ENCODE data around the gene ANG. TPM values are rescaled to one million over a fixed set of nuclear protein-coding genes. Genes with fewer than 3 reads are reported as not detected.

ANG gene
- total RNA-seq, 4 donors from 2014 or later: 13.7 to 30.6 (median 19.8) TPM

DNA sequence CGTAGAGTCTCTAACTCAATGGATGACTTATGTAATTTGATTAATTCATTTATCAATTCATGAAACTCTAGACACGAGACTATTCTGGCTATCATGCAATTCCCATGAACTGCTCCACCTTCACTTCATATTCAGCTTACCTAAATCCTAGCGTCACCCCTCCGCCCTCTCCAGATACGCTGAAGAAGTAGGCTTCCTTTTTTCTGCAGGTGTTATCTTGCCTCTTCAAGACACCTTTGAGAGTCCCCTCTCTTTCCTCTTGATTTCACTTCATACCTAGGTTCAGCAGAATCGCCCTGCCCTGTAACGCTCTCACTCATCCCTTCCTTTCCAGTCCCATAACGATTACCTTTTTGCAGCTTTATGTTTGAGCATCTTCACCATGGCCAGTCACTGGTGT, 8.2 kb upstream of the ANG start:
- intact Hi-C loops (cut with DNase I): loop anchor here (5.0 to 10.0 kb wide), 3 partner anchors 268 to 704 kb away; partner anchors contain the start of genes CCNB1IP1, SUPT16H and TEP1
- no peaks in the 10 kb centered on the region for H3K36me3 ChIP-seq
- WGBS: 76% methylated on average over 7 of the region's 8 CpGs
- H3K27me3 ChIP-seq: no peaks in the 10 kb centered on the region
- H3K4me3 ChIP-seq: no peak overlapping the region
- peak overlapping the region in 3 of 4 donors; percentile 99 to 100 (median 100) for H3K27ac ChIP-seq (replicated peaks in 1 of 4)
- TF ChIP-seq EP300 (IDR thresholded peaks at IDR 0.05) (no peak), POLR2AphosphoS5 (IDR thresholded peaks at IDR 0.05) (no peak), POLR2A (IDR thresholded peaks at IDR 0.05; ENCODE audit: low read depth) (no peak)
- DNase-seq (ENCODE audit: extremely low spot score): no peak
- H3K4me1 ChIP-seq: peaks cover 9 to 35% (median 25%) of the 10 kb centered on the region in 4 donors
- H3K9me3 ChIP-seq: no peaks in the 10 kb centered on the region

DNA sequence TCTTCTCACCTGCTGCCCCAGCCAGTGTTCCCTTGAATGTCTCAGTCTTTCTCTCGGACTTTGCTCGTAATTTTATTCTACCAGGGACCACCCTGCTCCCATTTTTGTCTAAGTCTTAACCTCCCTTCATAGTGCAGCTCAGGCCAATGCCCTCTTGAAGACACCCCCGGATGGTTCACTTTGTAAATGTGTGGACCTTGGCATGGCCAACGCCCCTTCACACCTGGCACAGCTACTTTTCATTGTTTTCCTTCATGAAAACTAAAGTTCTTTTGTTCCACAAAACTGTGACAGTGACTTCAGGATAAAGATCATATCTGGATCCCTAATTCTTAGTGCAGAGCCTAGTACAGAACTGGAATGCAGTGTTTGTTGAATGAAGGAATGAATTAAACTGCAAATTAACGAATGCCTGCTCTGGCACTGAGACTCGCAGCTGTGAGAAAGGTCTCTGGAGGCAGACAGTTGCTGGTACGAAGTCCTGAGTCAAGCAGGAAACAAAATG, 7.7 kb upstream of the ANG start:
- no peaks in the 10 kb centered on the region for H3K36me3 ChIP-seq
- H3K4me1 ChIP-seq: peaks cover 9 to 40% (median 31%) of the 10 kb centered on the region in 4 donors
- WGBS: 17% methylated on average over 7 of the region's 7 CpGs
- peak overlapping the region; percentile 69 to 94 (median 82) for H3K4me3 ChIP-seq
- intact Hi-C loops (cut with DNase I): loop anchor here (5.0 to 10.0 kb wide), 3 partner anchors 269 to 704 kb away; partner anchors contain the start of genes CCNB1IP1, SUPT16H and TEP1
- no peaks in the 10 kb centered on the region for H3K9me3 ChIP-seq
- H3K27ac ChIP-seq (replicated peaks in 1 of 4): peak overlapping the region; percentile 99 to 100 (median 100)
- TF ChIP-seq EP300 (IDR thresholded peaks at IDR 0.05) (no peak), POLR2A (IDR thresholded peaks at IDR 0.05; ENCODE audit: low read depth) (no peak), POLR2AphosphoS5 (IDR thresholded peaks at IDR 0.05) (no peak)
- TF ChIP-seq, protein P1, sequence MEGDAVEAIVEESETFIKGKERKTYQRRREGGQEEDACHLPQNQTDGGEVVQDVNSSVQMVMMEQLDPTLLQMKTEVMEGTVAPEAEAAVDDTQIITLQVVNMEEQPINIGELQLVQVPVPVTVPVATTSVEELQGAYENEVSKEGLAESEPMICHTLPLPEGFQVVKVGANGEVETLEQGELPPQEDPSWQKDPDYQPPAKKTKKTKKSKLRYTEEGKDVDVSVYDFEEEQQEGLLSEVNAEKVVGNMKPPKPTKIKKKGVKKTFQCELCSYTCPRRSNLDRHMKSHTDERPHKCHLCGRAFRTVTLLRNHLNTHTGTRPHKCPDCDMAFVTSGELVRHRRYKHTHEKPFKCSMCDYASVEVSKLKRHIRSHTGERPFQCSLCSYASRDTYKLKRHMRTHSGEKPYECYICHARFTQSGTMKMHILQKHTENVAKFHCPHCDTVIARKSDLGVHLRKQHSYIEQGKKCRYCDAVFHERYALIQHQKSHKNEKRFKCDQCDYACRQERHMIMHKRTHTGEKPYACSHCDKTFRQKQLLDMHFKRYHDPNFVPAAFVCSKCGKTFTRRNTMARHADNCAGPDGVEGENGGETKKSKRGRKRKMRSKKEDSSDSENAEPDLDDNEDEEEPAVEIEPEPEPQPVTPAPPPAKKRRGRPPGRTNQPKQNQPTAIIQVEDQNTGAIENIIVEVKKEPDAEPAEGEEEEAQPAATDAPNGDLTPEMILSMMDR (IDR thresholded peaks at IDR 0.05): no peak
- H3K27me3 ChIP-seq: no peaks in the 10 kb centered on the region
- no peak for DNase-seq (ENCODE audit: extremely low spot score)

DNA sequence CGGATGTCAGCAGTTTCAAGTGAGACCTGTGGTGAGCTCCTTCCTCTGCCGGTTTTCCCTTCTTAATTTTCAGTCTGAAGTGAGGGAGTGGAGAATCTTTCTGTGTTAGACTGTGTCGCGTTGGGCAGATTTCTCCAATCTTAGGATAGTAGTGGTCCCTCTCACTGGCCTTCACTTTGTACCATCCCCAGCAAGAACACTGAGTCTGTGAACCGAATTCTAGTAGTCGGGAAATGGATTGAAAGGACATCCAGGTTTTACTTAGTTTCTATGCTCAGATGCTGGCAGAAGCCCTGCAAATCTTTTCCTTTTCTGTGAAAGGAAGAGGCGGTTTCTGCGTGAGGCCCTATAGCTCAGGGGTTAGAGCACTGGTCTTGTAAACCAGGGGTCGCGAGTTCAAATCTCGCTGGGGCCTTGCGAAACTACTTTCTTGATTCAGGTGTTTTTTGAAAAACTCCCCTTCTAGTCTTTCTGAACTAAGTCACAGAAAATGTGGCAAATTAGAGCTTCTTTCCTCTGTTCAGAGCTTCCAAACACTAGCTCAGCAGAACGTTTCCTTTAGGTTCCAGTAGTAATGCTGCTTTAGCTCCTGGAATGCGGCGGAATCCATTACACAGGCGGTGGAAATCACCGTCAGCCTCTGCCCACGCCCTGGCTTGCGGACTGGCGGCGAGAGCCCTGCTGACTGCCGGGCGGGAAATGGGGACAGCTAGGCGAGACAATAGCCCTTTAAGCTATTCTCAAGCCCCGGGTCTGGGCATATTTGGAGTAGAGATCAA, 7.0 kb upstream of the ANG start:
- Histone ChIP-seq H3K27ac (replicated peaks in 1 of 4) (peak overlapping the region; percentile 99 to 100 (median 100)), H3K4me1 (peaks cover 14 to 46% (median 37%) of the 10 kb centered on the region in 4 donors), H3K9me3 (no peaks in the 10 kb centered on the region), H3K27me3 (no peaks in the 10 kb centered on the region), H3K4me3 (peak overlapping the region; percentile 69 to 94 (median 82)), H3K36me3 (no peaks in the 10 kb centered on the region)
- TF ChIP-seq, protein P1 (IDR thresholded peaks at IDR 0.05): no peak
- TF ChIP-seq EP300 (IDR thresholded peaks at IDR 0.05) (no peak), POLR2AphosphoS5 (IDR thresholded peaks at IDR 0.05) (peak in 1 of 2 donors; percentile 36)
- DNase-seq (ENCODE audit: extremely low spot score): peak; percentile 98
- 1% methylated on average over 15 of the region's 25 CpGs for WGBS
- intact Hi-C loops (cut with DNase I): loop anchor here (2.0 to 10.0 kb wide), 4 partner anchors 221 to 703 kb away; partner anchors contain the start of genes CCNB1IP1, PIP4P1, SUPT16H and TEP1

DNA sequence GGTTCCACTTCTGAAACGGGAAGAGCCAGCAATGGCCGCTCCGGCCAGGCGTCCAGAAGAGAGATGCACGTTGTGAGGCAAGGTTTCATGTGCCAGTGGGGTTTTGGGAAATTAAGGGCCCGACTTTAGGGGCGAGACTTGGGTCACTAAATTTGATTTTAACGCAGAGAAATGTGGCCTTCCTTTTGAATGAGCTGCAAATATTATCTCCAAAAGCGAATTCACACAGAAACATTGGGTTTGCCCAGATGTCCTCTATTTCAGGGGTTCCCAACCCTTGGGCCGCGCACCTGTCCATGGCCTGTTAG, 6.5 kb upstream of the ANG start:
- no peaks in the 10 kb centered on the region for H3K27me3 ChIP-seq

More for the DNA sequence above, 6.5 kb upstream of the ANG start:
- no peak for DNase-seq (ENCODE audit: extremely low spot score)
- intact Hi-C loops (cut with DNase I): loop anchor here (2.0 to 10.0 kb wide), 4 partner anchors 221 to 703 kb away; partner anchors contain the start of genes CCNB1IP1, PIP4P1, SUPT16H and TEP1
- Histone ChIP-seq H3K9me3 (no peaks in the 10 kb centered on the region), H3K4me3 (peak overlapping the region; percentile 69 to 94 (median 82)), H3K4me1 (peaks cover 15 to 51% (median 43%) of the 10 kb centered on the region in 4 donors), H3K36me3 (no peaks in the 10 kb centered on the region), H3K27ac (replicated peaks in 1 of 4) (peak overlapping the region; percentile 99 to 100 (median 100))
- TF ChIP-seq EP300 (IDR thresholded peaks at IDR 0.05) (no peak), POLR2A (IDR thresholded peaks at IDR 0.05; ENCODE audit: low read depth) (no peak), POLR2AphosphoS5 (IDR thresholded peaks at IDR 0.05) (no peak)
- TF ChIP-seq, protein P1 (IDR thresholded peaks at IDR 0.05): no peak
- 0% methylated on average over 5 of the region's 11 CpGs for WGBS
